ENCODE data around the gene PNMA6E. TPM values are rescaled to one million over a fixed set of nuclear protein-coding genes. Genes with fewer than 3 reads are reported as not detected.

The PNMA6E gene
- total RNA-seq, 4 donors from 2014 or later = not detected

DNA sequence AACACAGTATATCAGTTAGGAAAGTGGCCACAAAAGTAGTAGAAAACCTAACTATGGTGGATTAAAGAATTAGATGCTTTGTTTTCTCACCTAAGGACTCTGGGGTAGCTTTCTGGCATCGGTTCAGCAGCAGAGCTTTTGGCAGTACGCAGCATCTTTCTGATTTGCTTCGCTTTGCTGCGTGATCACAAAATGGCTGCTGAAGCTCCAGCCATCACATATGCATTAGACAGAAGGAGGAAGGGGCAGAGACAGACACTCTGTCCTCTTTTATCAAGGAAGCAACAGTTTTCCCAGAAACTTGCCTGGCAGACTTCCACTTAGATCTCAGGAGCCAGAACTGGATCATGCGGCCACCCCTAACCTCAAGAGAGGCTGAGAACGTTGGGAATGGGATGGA lies 29.6 kb upstream of the PNMA6E start:
- no peak for DNase-seq
- Histone ChIP-seq H3K9me3 (no peaks in the 10 kb centered on the region), H3K4me1 (no peaks in the 10 kb centered on the region), H3K4me3 (no peak overlapping the region), H3K27ac (no peak overlapping the region), H3K36me3 (no peaks in the 10 kb centered on the region), H3K27me3 (peaks cover 0 to 14% (median 5%) of the 10 kb centered on the region in 3 donors)
- no peak for ATAC-seq
- intact Hi-C loops (cut with DNase I; ENCODE audit: low total_unique reads) (no loop called here), in situ Hi-C loops (cut with MboI; ENCODE audit: low sequenced_read_pairs in 4 of 4) (no loop called here)
- TF ChIP-seq, protein P1, sequence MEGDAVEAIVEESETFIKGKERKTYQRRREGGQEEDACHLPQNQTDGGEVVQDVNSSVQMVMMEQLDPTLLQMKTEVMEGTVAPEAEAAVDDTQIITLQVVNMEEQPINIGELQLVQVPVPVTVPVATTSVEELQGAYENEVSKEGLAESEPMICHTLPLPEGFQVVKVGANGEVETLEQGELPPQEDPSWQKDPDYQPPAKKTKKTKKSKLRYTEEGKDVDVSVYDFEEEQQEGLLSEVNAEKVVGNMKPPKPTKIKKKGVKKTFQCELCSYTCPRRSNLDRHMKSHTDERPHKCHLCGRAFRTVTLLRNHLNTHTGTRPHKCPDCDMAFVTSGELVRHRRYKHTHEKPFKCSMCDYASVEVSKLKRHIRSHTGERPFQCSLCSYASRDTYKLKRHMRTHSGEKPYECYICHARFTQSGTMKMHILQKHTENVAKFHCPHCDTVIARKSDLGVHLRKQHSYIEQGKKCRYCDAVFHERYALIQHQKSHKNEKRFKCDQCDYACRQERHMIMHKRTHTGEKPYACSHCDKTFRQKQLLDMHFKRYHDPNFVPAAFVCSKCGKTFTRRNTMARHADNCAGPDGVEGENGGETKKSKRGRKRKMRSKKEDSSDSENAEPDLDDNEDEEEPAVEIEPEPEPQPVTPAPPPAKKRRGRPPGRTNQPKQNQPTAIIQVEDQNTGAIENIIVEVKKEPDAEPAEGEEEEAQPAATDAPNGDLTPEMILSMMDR (IDR thresholded peaks at IDR 0.05 in 4 of 5, conservative IDR thresholded peaks at IDR 0.05 in 1 of 5) = no peak
- no peak for TF ChIP-seq POLR2A (IDR thresholded peaks at IDR 0.05)

DNA sequence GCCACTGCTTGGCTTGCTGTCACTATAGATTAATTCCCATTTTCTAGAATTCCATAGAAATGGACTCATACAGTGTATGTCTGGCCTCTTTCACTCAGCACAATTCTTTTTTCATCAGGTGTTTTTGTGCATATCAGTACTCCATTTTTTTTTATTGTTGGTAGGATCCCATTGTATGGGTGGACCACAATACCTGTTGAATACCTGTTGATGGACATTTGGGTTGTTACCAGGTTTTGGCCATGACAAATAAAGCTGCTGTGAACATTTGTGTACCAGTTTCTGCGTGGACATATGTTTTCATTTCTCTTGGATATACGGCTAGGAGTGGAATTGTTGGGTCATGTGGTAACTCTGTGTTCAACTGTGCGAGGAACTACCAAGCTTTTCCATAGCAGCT lies 25.1 kb upstream of the PNMA6E start:
- no peak overlapping the region for H3K4me3 ChIP-seq
- no peaks in the 10 kb centered on the region for H3K36me3 ChIP-seq
- no peak for DNase-seq
- H3K4me1 ChIP-seq = no peaks in the 10 kb centered on the region
- ATAC-seq = no peak
- in situ Hi-C loops (cut with MboI; ENCODE audit: low sequenced_read_pairs in 4 of 4) (no loop called here), intact Hi-C loops (cut with DNase I; ENCODE audit: low total_unique reads) (no loop called here)
- no peak overlapping the region for H3K27ac ChIP-seq
- H3K27me3 ChIP-seq = peaks cover 0 to 3% (median 0%) of the 10 kb centered on the region in 3 donors
- TF ChIP-seq POLR2A (IDR thresholded peaks at IDR 0.05) = no peak
- TF ChIP-seq, protein P1 (IDR thresholded peaks at IDR 0.05 in 4 of 5, conservative IDR thresholded peaks at IDR 0.05 in 1 of 5) = no peak
- no peaks in the 10 kb centered on the region for H3K9me3 ChIP-seq

DNA sequence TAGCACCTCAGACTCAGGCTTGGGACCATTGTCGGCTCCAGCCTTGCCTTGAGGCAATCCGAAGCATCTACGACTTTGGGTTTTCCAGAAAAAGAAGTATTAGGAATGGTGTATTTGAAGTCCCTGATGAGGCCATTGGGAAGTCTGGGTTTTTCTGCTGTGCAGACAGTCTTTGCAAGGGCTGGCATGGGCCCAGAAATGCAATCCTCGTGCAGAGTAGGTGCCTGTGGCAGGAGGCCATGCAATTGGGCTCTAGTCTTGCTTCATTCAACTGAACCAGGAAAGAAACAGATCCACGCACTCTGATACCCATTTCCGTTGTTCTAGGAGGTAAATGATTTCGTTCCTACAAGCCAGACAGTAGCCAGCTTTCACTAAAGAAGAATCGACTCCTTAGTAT lies 22.5 kb upstream of the PNMA6E start:
- ATAC-seq (no peak), DNase-seq (no peak)
- Histone ChIP-seq H3K4me3 (no peak overlapping the region), H3K9me3 (no peaks in the 10 kb centered on the region), H3K36me3 (no peaks in the 10 kb centered on the region), H3K27me3 (no peaks in the 10 kb centered on the region), H3K27ac (no peak overlapping the region), H3K4me1 (no peaks in the 10 kb centered on the region)
- intact Hi-C loops (cut with DNase I; ENCODE audit: low total_unique reads) (no loop called here), in situ Hi-C loops (cut with MboI; ENCODE audit: low sequenced_read_pairs in 4 of 4) (no loop called here)
- no peak for TF ChIP-seq POLR2A (IDR thresholded peaks at IDR 0.05)
- TF ChIP-seq, protein P1 (IDR thresholded peaks at IDR 0.05 in 4 of 5, conservative IDR thresholded peaks at IDR 0.05 in 1 of 5) = no peak

DNA sequence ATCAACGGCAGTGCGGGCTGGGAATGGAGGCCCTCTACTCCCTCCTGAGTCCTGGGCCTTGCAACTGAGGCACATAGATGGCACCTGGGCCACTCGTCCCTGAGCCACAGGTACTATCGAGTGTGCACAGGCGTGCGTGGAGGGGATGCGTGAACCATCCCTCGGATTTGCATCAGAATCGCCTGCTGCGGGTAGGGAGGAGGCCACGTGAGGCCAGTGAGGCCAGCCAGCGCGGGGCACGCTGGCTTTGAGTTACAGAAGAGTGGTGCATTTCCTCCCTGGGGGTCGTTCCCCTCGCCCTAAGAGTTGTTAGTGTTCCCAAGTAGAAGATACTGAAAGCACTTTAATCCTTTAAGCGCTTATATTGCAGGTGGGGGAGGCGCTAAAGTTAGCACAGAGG lies 20.7 kb upstream of the PNMA6E start:
- ATAC-seq = no peak
- no peak overlapping the region for H3K27ac ChIP-seq

More for the DNA sequence above, 20.7 kb upstream of the PNMA6E start:
- in situ Hi-C loops (cut with MboI; ENCODE audit: low sequenced_read_pairs in 4 of 4) = no loop called here
- H3K36me3 ChIP-seq = no peaks in the 10 kb centered on the region
- intact Hi-C loops (cut with DNase I; ENCODE audit: low total_unique reads) = no loop called here
- H3K4me3 ChIP-seq = no peak overlapping the region
- TF ChIP-seq, protein P1 (IDR thresholded peaks at IDR 0.05 in 4 of 5, conservative IDR thresholded peaks at IDR 0.05 in 1 of 5) = no peak
- no peak for TF ChIP-seq POLR2A (IDR thresholded peaks at IDR 0.05)
- H3K27me3 ChIP-seq = no peaks in the 10 kb centered on the region
- H3K4me1 ChIP-seq = peaks cover 0 to 3% of the 10 kb centered on the region in 2 donors
- no peak for DNase-seq
- no peaks in the 10 kb centered on the region for H3K9me3 ChIP-seq
